NCI-H446 (cell line): ENCODE data around the gene PYROXD2.
A peak's percentile ranks its signal among the peaks of the same experiment; 100 is the strongest.

Source experiments
- DNase-seq, 2 experiments: peaks; one replicate each; lab custom pipeline; 2025; lab: John Stamatoyannopoulos, UW

The PYROXD2 gene

DNA sequence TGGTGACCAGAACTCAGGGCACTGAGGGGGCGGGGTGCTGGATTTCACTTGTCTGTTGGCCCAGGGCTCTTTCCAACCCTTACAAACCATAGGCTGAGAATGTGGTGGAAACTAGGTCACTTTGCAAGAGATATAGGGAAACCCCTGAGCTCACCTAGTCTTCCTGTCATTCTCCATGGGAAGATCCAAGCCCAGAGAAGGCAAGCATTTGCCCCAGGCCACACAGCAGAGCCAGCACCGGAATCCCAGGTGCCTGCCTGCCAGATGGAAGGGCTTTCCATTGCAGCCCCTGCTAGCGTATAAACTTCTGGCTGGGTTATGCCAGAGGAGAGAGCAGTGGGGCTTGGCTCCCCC is 427 bp downstream of the PYROXD2 start:
- DNase-seq = no peak

- DNase-seq = no peak
These were observed 3.2 kb downstream of the PYROXD2 start for GRCh38 chr10:98411768-98412167.

- DNase-seq = no peak
These were observed 3.8 kb downstream of the PYROXD2 start for GRCh38 chr10:98411166-98411565.

GRCh38 chr10:98410759-98411158 is 4.2 kb downstream of the PYROXD2 start:
- no peak for DNase-seq

DNA sequence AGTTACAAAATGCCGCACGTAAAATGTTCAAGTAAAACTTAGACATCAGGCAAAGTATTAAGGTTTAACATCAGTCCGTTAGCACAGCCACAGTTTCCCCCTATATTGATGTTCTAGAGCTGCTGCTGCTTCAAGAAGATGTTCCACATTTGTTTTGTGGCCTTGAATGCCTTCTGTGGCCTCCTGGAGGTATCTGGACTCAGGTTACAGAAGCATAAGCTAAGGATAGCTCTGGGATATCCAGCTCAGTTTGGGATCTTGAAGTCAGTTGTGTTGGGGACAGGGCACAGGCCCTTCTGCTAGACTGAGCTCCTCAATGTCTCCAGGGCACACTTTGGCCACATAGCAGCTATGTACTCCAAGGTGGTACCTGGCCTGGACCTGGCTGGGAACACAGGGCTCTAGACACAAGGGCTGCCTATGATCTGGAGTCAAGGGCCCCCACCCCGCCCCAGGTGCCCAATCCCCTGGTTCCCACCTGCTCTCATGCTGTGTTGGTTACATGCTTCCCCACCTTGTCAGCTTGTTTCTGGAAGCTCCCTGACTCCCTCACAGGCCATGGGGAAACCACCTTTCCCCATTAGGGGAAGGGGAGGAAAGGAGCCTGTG is 4.7 kb downstream of the PYROXD2 start:
- DNase-seq = no peak

DNA sequence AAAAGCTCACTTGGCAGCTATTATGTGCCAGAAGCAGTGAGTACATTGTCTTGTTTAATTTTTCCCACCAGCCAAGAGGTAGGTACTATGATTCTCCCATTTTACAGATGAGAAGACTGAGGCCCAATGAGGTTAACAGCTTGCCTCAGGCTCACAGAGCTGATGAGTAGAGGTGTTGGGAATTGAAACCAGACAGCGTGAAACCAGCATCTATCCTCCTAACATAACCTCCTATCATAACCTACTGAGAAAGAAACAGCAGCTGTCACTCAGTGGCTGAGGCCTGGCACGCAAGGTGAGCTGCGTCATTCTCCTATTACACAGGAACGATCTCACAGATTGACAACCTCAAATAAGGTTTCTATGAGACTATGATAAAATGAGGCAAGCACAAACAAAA is 6.2 kb downstream of the PYROXD2 start:
- no peak for DNase-seq

DNA sequence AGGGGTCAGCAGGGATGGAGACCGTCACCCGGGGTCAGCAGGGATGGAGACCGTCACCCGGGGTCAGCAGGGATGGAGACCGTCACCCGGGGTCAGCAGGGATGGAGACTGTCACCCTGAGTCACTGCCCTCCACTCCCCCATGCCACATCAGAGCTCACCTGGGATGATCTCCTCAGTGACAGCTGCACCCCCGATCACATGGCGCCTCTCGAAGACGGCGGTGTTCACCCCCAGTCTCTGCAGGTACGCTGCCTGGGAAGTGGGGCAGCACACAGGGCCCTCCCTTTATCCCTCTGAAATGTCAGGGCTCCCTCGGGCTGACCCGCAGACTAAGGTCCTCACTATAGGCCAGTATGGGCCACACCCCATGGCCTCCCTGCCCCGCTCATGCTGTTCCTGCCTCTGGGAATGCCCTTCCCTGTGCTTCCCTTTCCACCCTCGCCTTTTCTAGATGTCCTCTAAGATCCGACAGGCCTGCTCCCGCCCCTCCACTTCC is 7.2 kb downstream of the PYROXD2 start:
- DNase-seq = no peak

GRCh38 chr10:98407017-98407743 is 7.8 kb downstream of the PYROXD2 start:
- DNase-seq = no peak

DNA sequence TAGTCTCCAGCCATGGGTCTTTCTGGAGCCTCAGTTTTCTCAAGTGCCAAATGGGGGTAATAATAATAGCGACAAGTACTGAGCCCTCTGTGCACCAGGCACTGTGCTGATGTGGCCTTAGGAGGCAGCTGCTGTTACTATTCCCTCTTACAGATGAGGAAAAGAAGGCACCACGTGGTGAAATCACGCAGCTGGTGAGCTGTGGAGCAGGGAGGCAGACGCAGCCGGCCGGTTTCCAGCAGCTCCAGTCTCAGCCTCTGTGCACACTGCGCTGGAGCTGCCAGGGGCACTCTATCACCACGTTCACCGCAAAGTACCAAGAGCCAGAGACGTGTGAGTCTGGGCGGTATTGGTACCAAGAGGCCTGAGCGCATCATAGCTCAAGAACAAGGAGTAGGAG is 9.6 kb downstream of the PYROXD2 start:
- no peak for DNase-seq

- DNase-seq = no peak
These were observed 10.2 kb downstream of the PYROXD2 start for GRCh38 chr10:98404571-98405359.

GRCh38 chr10:98403812-98404504 is 11.0 kb downstream of the PYROXD2 start:
- DNase-seq = no peak

DNA sequence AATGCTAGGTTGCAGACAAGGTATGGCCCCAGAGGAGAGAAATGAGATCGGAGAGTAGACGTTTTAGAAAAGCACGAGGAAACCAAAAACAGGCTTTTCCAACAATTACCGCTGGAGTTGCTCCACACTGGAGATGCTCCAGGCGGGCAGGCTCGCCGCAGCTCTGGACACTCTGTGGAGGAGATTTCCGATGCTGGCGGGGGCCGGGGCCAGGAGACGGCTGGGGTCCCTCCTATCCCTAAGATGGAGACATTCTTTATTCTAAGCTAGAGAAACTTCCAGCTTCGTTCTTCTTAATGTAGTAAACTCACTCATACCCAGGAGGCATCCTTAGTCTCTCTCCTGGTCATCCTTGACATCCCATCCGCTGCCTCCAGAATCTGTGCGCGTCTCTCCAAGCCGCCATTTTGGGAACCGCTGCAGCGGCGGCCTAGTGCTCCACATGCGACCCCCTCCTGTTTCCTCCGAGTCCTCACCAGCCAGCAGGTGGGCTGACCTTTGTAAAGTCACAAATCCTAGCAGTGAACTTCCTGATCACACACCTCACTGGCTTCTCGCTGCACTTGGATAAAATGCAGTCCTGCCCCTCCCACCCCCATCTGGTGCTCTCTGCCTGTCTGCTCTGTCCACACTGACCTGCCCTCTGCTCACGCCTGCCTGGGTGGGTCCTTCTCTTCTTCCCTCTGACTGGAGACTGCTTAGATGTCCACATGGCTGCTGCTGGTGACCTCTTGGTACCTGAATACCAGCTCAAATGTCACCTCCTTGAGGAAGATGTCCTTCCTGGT is 11.9 kb downstream of the PYROXD2 start:
- DNase-seq = no peak

GRCh38 chr10:98402478-98402877 is 12.5 kb downstream of the PYROXD2 start:
- no peak for DNase-seq

- no peak for DNase-seq
These were observed 14.5 kb downstream of the PYROXD2 start for GRCh38 chr10:98400482-98400881.

GRCh38 chr10:98399784-98400183 is 15.2 kb downstream of the PYROXD2 start:
- no peak for DNase-seq

DNA sequence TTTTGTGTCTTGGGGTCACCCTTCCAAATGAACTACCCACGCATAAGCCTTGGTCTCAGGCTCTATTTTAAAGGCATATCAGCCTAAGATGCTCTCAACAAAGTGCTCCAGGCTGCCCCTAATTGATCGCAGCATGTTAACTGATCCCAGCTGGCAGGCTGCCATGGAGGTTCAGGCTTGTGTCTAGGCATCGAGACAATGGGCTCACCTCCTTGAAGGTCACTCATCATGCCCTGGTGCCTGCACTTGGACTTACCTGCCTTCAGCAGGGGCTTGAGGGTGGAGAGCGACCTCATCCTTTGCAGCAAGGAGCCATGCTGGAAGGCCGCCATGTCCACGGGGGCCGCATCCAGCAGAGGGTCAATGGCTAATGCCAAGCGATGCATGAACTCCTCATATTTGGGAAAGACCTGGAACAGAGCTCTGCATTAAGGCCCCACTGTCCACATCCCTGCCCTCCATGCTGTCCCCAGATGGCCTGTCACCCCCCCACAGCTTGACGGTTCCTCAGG is 17.8 kb downstream of the PYROXD2 start:
- no peak for DNase-seq

- DNase-seq = no peak
These were observed 18.6 kb downstream of the PYROXD2 start for GRCh38 chr10:98396096-98397063.

GRCh38 chr10:98394851-98395440 is 20.0 kb downstream of the PYROXD2 start:
- peak in 1 of 2 experiments; percentile 11 for DNase-seq

- DNase-seq = peak in 1 of 2 experiments; percentile 62
These were observed 23.4 kb downstream of the PYROXD2 start for GRCh38 chr10:98391578-98391991.

GRCh38 chr10:98391065-98391464 is 23.9 kb downstream of the PYROXD2 start:
- DNase-seq = no peak
